A549 treated with Hydrocortisone at 1 μM for 4 hours (cell line): ENCODE measurements around the gene DPP7. TPM values are rescaled to one million over a fixed set of nuclear protein-coding genes. Genes with fewer than 3 reads are reported as not detected.

Experiments
- total RNA-seq: library from RNA; stranded (reverse); fragments of 200-300 nt; extraction: Qiagen RNA extraction; gene quantifications from 5 replicates; pipeline ENCODE4 v1.2.3, GENCODE V29; 2022

The DPP7 gene
- total RNA-seq = 70.6 to 111 TPM (median 110 TPM) in 5 replicates

GRCh38 chr9:137114613-137115393, at the start of gene DPP7:
Gene DPP7 (minus strand): TSS chr9:137114733. CDS start chr9:137114713, 20 bp downstream.

DNA sequence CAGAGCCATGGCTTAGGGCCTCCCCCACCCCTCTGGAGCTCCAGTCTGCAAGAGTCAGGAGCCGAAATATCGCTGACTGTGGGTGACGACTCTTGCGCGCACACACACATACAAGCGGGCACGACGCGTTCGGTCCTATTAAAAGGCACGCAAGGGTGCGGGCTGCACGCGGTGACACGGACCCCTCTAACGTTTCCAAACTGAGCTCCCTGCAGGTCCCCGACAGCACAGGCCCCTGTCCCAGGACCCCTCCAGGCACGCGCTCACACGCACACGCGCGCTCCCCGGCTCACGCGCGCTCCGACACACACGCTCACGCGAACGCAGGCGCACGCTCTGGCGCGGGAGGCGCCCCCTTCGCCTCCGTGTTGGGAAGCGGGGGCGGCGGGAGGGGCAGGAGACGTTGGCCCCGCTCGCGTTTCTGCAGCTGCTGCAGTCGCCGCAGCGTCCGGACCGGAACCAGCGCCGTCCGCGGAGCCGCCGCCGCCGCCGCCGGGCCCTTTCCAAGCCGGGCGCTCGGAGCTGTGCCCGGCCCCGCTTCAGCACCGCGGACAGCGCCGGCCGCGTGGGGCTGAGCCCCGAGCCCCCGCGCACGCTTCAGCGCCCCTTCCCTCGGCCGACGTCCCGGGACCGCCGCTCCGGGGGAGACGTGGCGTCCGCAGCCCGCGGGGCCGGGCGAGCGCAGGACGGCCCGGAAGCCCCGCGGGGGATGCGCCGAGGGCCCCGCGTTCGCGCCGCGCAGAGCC, 24.4 kb upstream of the DPP7 start, which contains the start of gene GRIN1:
TSS of gene GRIN1 (plus strand) at position 433 of the 746 bp plus-strand sequence. CDS start 333 bp downstream, outside the sequence.

DNA sequence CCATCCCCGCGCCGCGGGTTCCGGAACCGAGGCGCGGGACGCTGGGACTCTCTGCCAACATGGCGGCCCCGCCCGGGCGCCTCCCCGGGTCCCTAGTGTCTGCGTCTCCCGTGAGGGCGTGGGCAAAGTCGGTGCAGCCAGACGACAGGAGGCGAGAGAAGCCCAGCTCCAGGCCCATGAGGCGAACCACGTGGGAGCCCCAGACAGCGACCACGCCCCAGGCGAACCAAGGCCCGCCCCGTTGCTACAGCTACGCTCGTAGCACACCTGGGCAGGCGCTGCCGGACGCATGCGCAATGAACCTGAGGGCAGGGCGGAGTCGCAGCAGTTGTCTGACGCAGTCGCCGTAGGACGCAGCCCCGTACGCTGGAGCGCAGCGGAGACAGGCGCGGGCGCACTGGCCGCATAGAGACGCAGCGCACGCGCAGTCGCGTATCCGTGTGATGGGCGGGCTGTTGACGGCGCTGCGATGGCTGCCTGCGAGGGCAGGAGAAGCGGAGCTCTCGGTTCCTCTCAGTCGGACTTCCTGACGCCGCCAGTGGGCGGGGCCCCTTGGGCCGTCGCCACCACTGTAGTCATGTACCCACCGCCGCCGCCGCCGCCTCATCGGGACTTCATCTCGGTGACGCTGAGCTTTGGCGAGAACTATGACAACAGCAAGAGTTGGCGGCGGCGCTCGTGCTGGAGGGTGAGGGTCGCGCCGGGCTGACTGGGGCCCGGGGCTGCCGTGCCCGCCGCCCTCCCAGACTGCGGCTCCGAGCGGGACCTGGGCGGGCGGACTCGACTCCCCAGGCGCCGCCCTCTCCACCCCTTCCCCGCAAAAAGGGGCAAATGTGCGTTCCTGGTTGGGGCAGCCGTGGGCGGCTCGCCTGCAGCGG, 27.8 kb downstream of the DPP7 start, which contains the start of gene MAN1B1:
TSS of gene MAN1B1 (plus strand) at position 455 of the 878 bp plus-strand sequence. CDS start at position 470, 15 bp downstream.

GRCh38 chr9:137077010-137077747, 37.4 kb downstream of the DPP7 start, which contains the start of gene UAP1L1:
Gene UAP1L1 (plus strand): TSS chr9:137077517. CDS start chr9:137077533, 16 bp downstream.

DNA sequence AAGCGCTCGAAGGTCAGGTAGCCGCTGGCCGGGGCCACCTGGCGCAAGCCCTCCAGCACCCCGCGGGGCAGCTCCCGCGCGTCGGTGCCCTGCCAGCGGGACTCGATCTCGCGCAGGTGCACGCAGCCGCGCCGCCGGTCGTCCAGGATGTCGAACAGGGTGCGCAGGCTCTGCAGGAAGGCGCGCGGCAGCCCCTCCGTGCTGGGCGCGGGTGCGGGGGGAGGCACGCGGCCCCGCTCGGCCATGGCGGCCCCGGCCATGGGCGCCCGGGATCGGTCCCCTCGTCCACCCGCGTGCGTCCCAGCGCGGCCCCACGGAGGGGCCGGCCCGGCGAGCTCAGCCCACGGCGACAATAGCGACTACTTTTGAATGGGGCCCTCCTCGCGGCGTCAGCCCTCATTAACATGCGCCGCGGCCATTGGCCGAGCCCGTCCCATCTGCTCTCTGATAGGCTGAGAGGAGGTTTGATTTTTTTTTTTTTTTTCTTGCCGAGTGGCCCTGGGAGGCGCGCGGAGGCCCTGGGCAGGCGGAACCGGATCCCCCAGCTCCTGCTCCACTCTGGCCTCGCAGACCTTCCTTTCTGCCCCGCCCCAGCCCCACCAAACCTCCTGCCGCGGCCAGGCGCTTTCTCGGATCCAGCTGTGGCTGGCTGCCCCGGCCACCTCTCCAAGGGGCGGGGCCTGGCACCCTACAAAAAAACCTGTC, 44.2 kb downstream of the DPP7 start, which contains the start of gene SAPCD2:
TSS of gene SAPCD2 (minus strand) at position 357 of the 705 bp plus-strand sequence. CDS start at position 260, 97 bp downstream.

Other genes with a start within 250 kb of the DPP7 start
- gene EDF1, start 248.4 kb downstream of the DPP7 start, total RNA-seq = 387 to 521 TPM (median 446 TPM) in 5 replicates
- 43.3 to 61.4 TPM (median 48.8 TPM) in 5 replicates for gene TRAF2, start 228.2 kb downstream of the DPP7 start, total RNA-seq
- 71.5 to 97.8 TPM (median 91.7 TPM) in 5 replicates for gene FBXW5, start 170.0 kb downstream of the DPP7 start, total RNA-seq
- gene C8G, start 169.5 kb downstream of the DPP7 start, total RNA-seq = 0.62 to 1.7 TPM (median 1.2 TPM) in 5 replicates
- 0.46 to 1.6 TPM (median 1.2 TPM) in 5 replicates for gene LCN12, start 162.5 kb downstream of the DPP7 start, total RNA-seq
- gene PTGDS, start 137.2 kb downstream of the DPP7 start, total RNA-seq = 0.55 to 0.77 TPM (median 0.67 TPM) in 5 replicates
- gene LCNL1, start 131.7 kb downstream of the DPP7 start, total RNA-seq = 0.08 to 0.16 TPM (median 0.13 TPM) in 5 replicates
- gene PAXX, start 122.3 kb downstream of the DPP7 start, total RNA-seq = 46.7 to 85.5 TPM (median 74.2 TPM) in 5 replicates
- gene CLIC3, start 118.2 kb downstream of the DPP7 start, total RNA-seq = 2.3 to 5.7 TPM (median 4.6 TPM) in 5 replicates
- 22.8 to 26.7 TPM (median 24.4 TPM) in 5 replicates for gene ABCA2, start 86.5 kb downstream of the DPP7 start, total RNA-seq
- 0.05 to 0.08 TPM (median 0.06 TPM) in 4 of 5 replicates, not detected in the other for gene FUT7, start 82.6 kb downstream of the DPP7 start, total RNA-seq
- 44.0 to 83.3 TPM (median 79.5 TPM) in 5 replicates for gene NPDC1, start 68.6 kb downstream of the DPP7 start, total RNA-seq
- gene ENTPD2, start 60.7 kb downstream of the DPP7 start, total RNA-seq = 3.3 to 4.5 TPM (median 3.5 TPM) in 5 replicates
- gene SAPCD2, start 44.2 kb downstream of the DPP7 start, total RNA-seq = 17.6 to 24.7 TPM (median 21.7 TPM) in 5 replicates
- 10.8 to 13.9 TPM (median 11.0 TPM) in 5 replicates for gene UAP1L1, start 37.2 kb downstream of the DPP7 start, total RNA-seq
- gene MAN1B1, start 27.7 kb downstream of the DPP7 start, total RNA-seq = 48.0 to 53.7 TPM (median 49.8 TPM) in 5 replicates
- gene GRIN1, start 24.4 kb upstream of the DPP7 start, total RNA-seq = 0.22 to 0.66 TPM (median 0.45 TPM) in 5 replicates
- 0.41 to 1.7 TPM (median 0.93 TPM) in 5 replicates for gene LRRC26, start 55.3 kb upstream of the DPP7 start, total RNA-seq
- not detected in 5 replicates for gene TMEM210, start 57.3 kb upstream of the DPP7 start, total RNA-seq
- gene ANAPC2, start 73.8 kb upstream of the DPP7 start, total RNA-seq = 26.9 to 35.9 TPM (median 31.9 TPM) in 5 replicates
- 92.8 to 153 TPM (median 142 TPM) in 5 replicates for gene SSNA1, start 73.9 kb upstream of the DPP7 start, total RNA-seq
- 9.2 to 11.6 TPM (median 10.2 TPM) in 5 replicates for gene TPRN, start 86.0 kb upstream of the DPP7 start, total RNA-seq
- gene TMEM203, start 90.9 kb upstream of the DPP7 start, total RNA-seq = 35.3 to 45.9 TPM (median 45.0 TPM) in 5 replicates
- gene NDOR1, start 91.0 kb upstream of the DPP7 start, total RNA-seq = 14.8 to 16.5 TPM (median 15.2 TPM) in 5 replicates
- gene RNF208, start 107.5 kb upstream of the DPP7 start, total RNA-seq = 1.2 to 1.9 TPM (median 1.7 TPM) in 5 replicates
- 3.0 to 5.5 TPM (median 4.2 TPM) in 5 replicates for gene CYSRT1, start 110.4 kb upstream of the DPP7 start, total RNA-seq
- gene RNF224, start 112.8 kb upstream of the DPP7 start, total RNA-seq = 0.07 to 0.24 TPM (median 0.14 TPM) in 5 replicates
- gene SLC34A3, start 116.2 kb upstream of the DPP7 start, total RNA-seq = 0.05 to 0.16 TPM (median 0.07 TPM) in 4 of 5 replicates, not detected in the other
- gene TUBB4B, start 126.6 kb upstream of the DPP7 start, total RNA-seq = 681 to 782 TPM (median 752 TPM) in 5 replicates
- not detected in 5 replicates for gene STPG3, start 136.6 kb upstream of the DPP7 start, total RNA-seq
- 52.4 to 60.5 TPM (median 56.8 TPM) in 5 replicates for gene NELFB, start 140.6 kb upstream of the DPP7 start, total RNA-seq
- 19.9 to 27.5 TPM (median 25.0 TPM) in 5 replicates for gene TOR4A, start 163.0 kb upstream of the DPP7 start, total RNA-seq
- 2.5 to 5.1 TPM (median 3.9 TPM) in 5 replicates for gene NRARP, start 187.5 kb upstream of the DPP7 start, total RNA-seq